Activated CD4-positive, CD25-positive, alpha-beta regulatory T cell (primary cell): ENCODE results near the gene PRDM10.

ENCODE experiments used
- DNase-seq, 4 experiments: peaks; one replicate each; lab custom pipeline; 2025; lab: John Stamatoyannopoulos, UW

Gene PRDM10

DNA sequence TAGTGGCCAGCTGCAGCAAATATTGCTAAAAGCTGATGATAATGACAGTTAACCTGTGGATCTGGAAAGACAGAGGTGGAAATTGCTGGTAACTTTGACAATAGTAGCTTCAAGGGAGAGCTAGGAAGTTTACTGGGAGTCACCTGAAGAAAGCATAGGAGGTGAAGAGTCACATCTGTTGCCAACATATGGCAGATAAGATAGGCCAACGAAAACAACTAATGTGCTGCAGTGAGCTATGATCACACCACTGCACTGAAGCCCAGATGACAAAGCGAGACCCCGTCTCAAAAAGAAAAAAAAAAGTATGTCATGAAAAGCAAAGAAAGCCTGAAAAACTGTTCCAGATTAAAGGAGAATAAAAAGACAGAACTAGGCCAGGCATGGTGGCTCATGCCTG, 4.3 kb upstream of the PRDM10 start:
- DNase-seq, result no peak

GRCh38 chr11:130003717-130004001, 1.0 kb upstream of the PRDM10 start:
- DNase-seq, result no peak

GRCh38 chr11:130002846-130003716, 446 bp upstream of the PRDM10 start:
- peak; percentile 76 to 83 (median 82) for DNase-seq

GRCh38 chr11:130001461-130002351, 929 bp downstream of the PRDM10 start:
- DNase-seq, result peak in 3 of 4 experiments; percentile 45 to 71 (median 51)

DNA sequence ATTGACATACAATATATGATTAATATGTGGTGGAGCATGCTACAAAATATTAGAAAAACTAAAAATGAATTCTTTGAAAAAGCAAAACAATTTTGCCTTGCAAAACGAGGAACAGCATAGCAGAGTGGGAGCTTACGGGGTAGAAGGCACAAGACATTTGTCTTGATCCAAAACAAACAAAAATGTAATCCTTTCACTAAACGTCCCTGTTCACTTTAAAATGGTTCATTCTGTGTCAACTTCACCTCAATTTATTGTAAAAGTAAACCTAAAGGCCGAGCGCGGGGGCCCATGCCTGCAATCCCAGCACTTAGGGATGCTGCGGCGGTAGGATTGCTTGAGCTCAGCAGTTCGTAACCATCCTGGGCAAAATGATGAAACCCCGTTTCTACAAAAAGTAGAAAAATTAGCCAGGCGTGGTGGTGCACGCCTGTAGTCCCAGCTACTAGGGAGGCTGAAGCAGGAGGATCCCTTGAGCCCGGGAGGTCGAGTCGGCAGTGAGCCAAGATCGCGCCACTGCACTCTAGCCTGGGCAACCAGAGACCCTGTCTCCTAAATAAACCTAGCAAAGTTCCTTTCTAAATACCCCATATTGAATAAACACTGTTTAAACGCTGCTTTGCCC, 2.0 kb downstream of the PRDM10 start:
- DNase-seq, result no peak

- DNase-seq, result no peak
These were observed 3.2 kb downstream of the PRDM10 start for GRCh38 chr11:129999407-129999806.

DNA sequence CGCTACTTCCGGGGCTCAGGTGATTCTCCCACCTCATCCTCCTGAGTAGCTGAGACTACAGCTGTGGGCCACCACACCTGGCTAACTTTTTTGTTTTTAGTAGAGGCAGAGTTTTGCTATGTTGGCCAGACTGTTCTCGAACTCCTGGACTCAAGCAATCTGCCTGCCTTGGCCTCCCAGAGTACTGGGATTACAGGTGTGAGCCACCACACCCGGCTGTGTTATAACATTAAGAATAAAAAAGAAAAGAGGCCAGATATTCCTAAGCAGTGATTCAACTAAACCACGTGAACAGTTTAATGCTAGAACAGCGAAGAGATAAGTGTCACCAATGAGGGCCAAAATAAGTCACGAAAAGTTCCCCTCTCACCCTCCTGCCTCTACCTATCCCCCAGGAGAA, 3.7 kb downstream of the PRDM10 start:
- DNase-seq, result no peak

DNA sequence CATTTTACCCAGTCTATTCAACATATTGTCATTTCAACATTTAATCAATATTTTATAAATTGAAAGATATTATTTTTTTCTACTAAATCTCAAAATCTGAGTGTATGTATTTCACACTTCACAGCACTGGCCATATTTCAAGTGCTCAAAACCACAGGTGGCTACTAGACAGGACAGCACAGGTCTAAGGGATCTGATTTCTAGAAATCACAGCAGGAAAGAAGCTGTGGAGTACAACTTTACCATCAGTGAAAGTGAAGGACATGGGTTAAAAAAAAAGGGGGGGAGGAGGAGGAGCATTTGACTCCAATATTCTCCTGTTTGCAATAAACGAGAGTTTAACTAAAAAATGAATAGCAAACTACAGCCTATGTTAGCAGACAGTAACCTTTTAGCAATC, 4.5 kb downstream of the PRDM10 start:
- DNase-seq, result no peak

GRCh38 chr11:129997513-129997912, 5.1 kb downstream of the PRDM10 start:
- no peak for DNase-seq

GRCh38 chr11:129996113-129996870, 6.3 kb downstream of the PRDM10 start:
- DNase-seq, result no peak

- DNase-seq, result no peak
These were observed 7.5 kb downstream of the PRDM10 start for GRCh38 chr11:129995163-129995562.

- peak in 1 of 4 experiments; percentile 21 for DNase-seq
These were observed 10.3 kb downstream of the PRDM10 start for GRCh38 chr11:129992161-129992944.

GRCh38 chr11:129989149-129989813, 13.4 kb downstream of the PRDM10 start:
- no peak for DNase-seq

- no peak for DNase-seq
These were observed 14.7 kb downstream of the PRDM10 start for GRCh38 chr11:129987950-129988349.

GRCh38 chr11:129985823-129986222, 16.8 kb downstream of the PRDM10 start:
- no peak for DNase-seq

- DNase-seq, result no peak
These were observed 22.5 kb downstream of the PRDM10 start for GRCh38 chr11:129980086-129980485.

DNA sequence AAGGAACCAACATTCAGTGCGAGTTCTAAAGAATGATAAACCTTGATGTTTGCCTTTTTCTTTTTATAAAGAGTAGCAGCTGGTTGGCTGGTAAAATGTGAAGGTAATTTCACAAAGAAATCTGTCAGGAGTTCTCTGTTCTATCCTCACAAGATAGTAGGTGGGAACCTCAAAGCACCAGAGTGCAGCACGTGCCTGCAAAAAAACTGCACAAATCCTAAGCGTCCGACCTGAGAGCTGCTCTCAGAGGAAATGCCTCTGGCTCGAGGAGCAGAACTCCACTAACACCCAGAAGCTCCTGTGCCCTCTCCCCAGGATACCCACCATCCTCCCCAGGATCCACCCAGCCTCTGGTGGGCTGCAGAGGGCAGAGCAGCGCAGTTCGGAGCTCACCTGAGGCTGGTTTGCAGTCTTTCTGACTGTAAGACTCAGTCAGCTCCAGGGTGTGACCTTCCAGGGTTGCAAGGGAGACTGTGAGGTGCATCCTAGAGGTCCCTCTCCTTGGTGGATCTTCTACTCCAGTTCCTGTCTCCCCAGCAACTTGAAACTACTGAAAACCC, 23.5 kb downstream of the PRDM10 start:
- DNase-seq, result no peak

DNA sequence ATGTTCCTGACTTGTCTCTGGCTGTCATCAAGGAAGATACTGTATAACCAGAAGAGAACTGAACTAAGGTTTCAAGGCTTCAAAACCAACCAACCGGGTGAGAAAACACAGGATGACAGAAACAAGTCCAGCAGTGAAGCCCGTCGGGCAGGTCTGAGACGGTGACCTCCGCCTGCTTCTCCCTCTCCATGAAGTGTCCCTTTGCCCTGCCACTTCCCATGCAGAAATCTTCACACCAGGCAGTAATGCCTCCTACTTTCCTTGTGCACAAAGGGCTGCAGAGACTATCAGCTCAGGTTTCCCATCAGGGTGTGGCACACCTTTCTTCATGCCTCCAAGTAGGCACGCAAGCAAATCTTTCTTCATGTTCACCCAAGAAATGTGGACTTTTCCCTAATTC, 24.2 kb downstream of the PRDM10 start:
- DNase-seq, result no peak

GRCh38 chr11:129976328-129976727, 26.3 kb downstream of the PRDM10 start:
- DNase-seq, result no peak

DNA sequence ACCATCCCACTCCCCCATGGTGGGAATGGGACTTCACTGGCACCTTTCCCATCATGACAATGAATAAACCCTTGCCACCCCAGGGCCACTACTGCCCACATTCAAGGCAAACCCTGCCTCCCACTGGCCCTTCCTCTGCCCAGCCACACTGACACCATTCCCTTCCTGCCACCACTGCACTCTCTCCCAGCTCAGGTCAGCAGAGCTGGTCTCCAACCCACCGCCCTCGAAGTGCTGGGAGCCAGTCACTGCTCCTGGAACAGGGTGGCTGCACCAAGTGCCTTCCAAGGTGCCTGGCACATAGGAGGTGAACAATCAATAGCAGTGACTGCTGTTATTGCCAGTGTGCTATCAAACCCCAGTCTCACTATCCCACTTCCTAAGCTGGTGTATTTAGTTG, 27.1 kb downstream of the PRDM10 start:
- DNase-seq, result no peak
